Heart right ventricle (tissue), 16 donors: ENCODE measurements around the gene SLIT3. TPM values are rescaled to one million over a fixed set of nuclear protein-coding genes. Genes with fewer than 3 reads are reported as not detected.

Experiments
- ATAC-seq, 8 donors: fragments of 200-7000 bp; cut with Tn5 transposase; one replicate each; pipeline ENCODE4 v1.9.1; 2020; ENCODE audit warnings: mild to moderate bottlenecking in 8 of 8, moderate library complexity in 8 of 8, moderate number of reproducible peaks in 1 of 8
- DNase-seq, 2 donors: peaks; one replicate each; pipeline ENCODE4 v3.0.0-alpha.2; 2020
- H3K27ac ChIP-seq, 10 donors: fragments of 200-600 bp; sonication (generic) in 2 of 10; one replicate each; pipeline versions ENCODE4 v1.5.0 to v1.8.0; 2020 to 2022; ENCODE audit warnings: mild to moderate bottlenecking in 3 of 10
- H3K27me3 ChIP-seq, 7 donors: fragments of 200-600 bp; one replicate each; pipeline ENCODE4 v1.8.0; 2021 to 2022; ENCODE audit warnings: mild to moderate bottlenecking in 2 of 7
- H3K36me3 ChIP-seq, 9 donors: fragments of 200-600 bp; sonication (generic) in 1 of 9; one replicate each; pipeline versions ENCODE4 v1.5.0 to v1.8.0; 2020 to 2022; ENCODE audit warnings: mild to moderate bottlenecking in 2 of 9
- H3K4me1 ChIP-seq, 9 donors: fragments of 200-600 bp; sonication (generic) in 1 of 9; one replicate each; pipeline versions ENCODE4 v1.5.0 to v1.8.0; 2020 to 2022; ENCODE audit warnings: mild to moderate bottlenecking in 4 of 9
- H3K4me3 ChIP-seq, 10 donors: fragments of 200-600 bp; sonication (generic) in 2 of 10; one replicate each; pipeline versions ENCODE4 v1.5.0 to v1.8.0; 2020 to 2022; ENCODE audit warnings: mild to moderate bottlenecking in 7 of 10, moderate library complexity in 2 of 10
- H3K9me3 ChIP-seq, 11 donors: fragments of 200-600 bp in 10 of 11; sonication (generic) in 2 of 11; one replicate each; pipeline versions ENCODE4 v1.5.0 to v1.8.0; 2013 to 2022; ENCODE audit warnings: mild to moderate bottlenecking in 2 of 11, control low read depth in 1 of 11, moderate library complexity in 1 of 11
- WGBS, 2 donors: extraction: QIAGEN DNeasy Blood & Tissue Kit; methylation state at CpG; one replicate each; pipeline ENCODE4 v1.1.7; 2013; ENCODE audit warnings: inconsistent platforms in 1 of 2; 5-methylcytosine and 5-hydroxymethylcytosine counted together
- intact Hi-C, 10 donors: fragments of 100-400 bp; cut with DNase I; formaldehyde crosslinking; loops; one replicate each; pipeline versions ENCODE4 v1.11.1 to v1.14.2; 2022
- polyA plus RNA-seq, 2 donors: library from polyadenylated mRNA; stranded (reverse); fragments of 200-250 nt; gene quantifications; one replicate each; pipeline ENCODE4 v1.2.3, GENCODE V29; 2013
- total RNA-seq, 10 donors: library from RNA; stranded (reverse); fragmentation: NEBNext Ultra II Directional in 3 of 10; extraction: Animal tissue kit (Norgen Biotek cat#: 25700) in 3 of 10; gene quantifications; one replicate each; pipeline versions ENCODE4 v1.2.1 to v1.2.4, GENCODE V29; 2021 to 2023
- TF ChIP-seq, protein P1 (sequence below), 9 donors: fragments of 200-600 bp; sonication (generic) in 2 of 9; IDR thresholded peaks; one replicate each; pipeline versions ENCODE4 v1.5.0 to v1.8.0; 2021 to 2022; ENCODE audit warnings: antibody characterized with exemption in 9 of 9, mild to moderate bottlenecking in 5 of 9, moderate library complexity in 1 of 9
- donor health status: Arrhythmogenic right ventricular cardiomyopathy.
- donor health status: ischemic (EF 13 %, LVEDD 7.1; RV severe dilation, severe dysfunction).
- donor health status: healthy with polysubstance abuse.
- donor health status: DM: no; HTN: yes; CAD: no.
- donor health status: DM: no; HTN: no; CAD: no.
- donor health status: ischemic (EF 25% LVEDD 6.9; RV normal size, moderate dysfunction).
- donor health status: ischemic (EF 25% LVEDD 5.7; RV mildly dilated, moderate dysfunction).
- donor health status: healthy.
- donor health status: DM: yes; HTN: yes; CAD: no.
- donor health status: Ischemic cardiomyopathy.
- donor health status: ischemic (EF 35%, LVEDD 5.7; RV mildly dilated, moderate dysfunction).
- donor health status: nonischemic (EF 11% LVEDD 7.7; RV severe dilation, severe dysfunction).
- donor health status: DM: yes; HTN: yes; CAD: no.
- donor health status: PGD.
- donor health status: ischemic (EF 29% LVEDD 5.4; RV normal size, mild dysfunction).
- donor health status: nonischemic (EF 23%, LVEDD 6.1; RV moderate dilation, normal function).

Gene SLIT3
- total and polyA plus RNA-seq, 12 donors: 2.0 to 29.2 (median 12.1) TPM

- Histone ChIP-seq H3K9me3 (no peaks in the 10 kb centered on the region), H3K36me3 (no peaks in the 10 kb centered on the region), H3K27me3 (no peaks in the 10 kb centered on the region), H3K4me3 (no peak overlapping the region), H3K4me1 (no peaks in the 10 kb centered on the region), H3K27ac (no peak overlapping the region)
- no peak for DNase-seq
- intact Hi-C loops: no loop called here
- no peak for ATAC-seq
- 93 to 96% methylated on average over 1 of the region's 1 CpG for WGBS, 2 donors
- TF ChIP-seq, protein P1, sequence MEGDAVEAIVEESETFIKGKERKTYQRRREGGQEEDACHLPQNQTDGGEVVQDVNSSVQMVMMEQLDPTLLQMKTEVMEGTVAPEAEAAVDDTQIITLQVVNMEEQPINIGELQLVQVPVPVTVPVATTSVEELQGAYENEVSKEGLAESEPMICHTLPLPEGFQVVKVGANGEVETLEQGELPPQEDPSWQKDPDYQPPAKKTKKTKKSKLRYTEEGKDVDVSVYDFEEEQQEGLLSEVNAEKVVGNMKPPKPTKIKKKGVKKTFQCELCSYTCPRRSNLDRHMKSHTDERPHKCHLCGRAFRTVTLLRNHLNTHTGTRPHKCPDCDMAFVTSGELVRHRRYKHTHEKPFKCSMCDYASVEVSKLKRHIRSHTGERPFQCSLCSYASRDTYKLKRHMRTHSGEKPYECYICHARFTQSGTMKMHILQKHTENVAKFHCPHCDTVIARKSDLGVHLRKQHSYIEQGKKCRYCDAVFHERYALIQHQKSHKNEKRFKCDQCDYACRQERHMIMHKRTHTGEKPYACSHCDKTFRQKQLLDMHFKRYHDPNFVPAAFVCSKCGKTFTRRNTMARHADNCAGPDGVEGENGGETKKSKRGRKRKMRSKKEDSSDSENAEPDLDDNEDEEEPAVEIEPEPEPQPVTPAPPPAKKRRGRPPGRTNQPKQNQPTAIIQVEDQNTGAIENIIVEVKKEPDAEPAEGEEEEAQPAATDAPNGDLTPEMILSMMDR (IDR thresholded peaks at IDR 0.05): no peak
Observed at GRCh38 chr5:168668078-168668477, 632.9 kb downstream of the SLIT3 start.

DNA sequence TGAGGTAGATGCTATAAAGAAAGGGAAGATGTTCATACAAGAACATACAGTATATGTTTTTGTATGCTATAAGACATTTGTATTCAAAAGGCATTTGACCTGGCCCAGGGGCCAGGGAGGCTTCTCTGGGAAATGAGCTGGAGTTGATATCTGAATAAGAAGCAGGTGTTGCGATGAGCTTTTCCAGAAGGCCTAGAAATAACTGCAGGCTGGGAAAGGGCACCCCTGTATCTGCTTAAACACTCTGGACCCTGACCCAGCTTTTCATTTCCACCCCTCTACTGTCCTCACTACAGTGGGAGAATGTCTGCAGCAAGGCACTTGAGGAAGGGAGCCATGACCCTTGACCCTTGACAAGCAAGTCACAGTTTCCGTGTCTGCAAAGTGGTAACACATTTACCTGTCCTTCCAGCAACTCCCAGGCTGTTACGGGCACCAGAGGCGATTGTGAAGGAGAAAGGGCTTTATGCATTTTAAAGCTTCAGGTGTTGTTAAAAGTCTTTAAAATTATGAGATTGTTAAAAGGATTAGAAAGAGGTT lies 633.6 kb downstream of the SLIT3 start:
- no peak overlapping the region for H3K27ac ChIP-seq
- WGBS, 2 donors: 81 to 86% methylated on average over 4 of the region's 4 CpGs
- TF ChIP-seq, protein P1 (IDR thresholded peaks at IDR 0.05): no peak
- no peak for ATAC-seq
- no peaks in the 10 kb centered on the region for H3K4me1 ChIP-seq
- H3K9me3 ChIP-seq: no peaks in the 10 kb centered on the region
- H3K36me3 ChIP-seq: no peaks in the 10 kb centered on the region
- intact Hi-C loops: no loop called here
- no peak overlapping the region for H3K4me3 ChIP-seq
- H3K27me3 ChIP-seq: no peaks in the 10 kb centered on the region
- DNase-seq: no peak

DNA sequence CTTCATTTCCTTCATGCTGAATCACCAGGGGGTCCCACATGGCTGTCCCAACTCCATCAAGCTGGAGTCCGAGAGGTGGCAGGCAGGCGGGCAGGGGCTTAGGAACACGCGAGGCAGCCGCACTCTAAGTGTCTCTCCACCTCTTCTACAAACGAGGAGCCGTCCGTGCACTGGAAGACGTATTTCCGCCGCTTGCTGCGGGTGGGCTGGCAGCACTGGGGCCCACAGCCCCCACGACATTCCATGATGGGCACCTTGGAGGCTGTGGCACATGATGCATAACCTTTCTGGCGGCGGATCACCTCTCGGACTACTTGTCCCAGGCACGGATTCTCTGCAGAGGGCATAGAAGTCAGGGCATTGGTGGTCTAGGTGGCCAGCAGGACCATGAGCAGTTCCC lies 634.6 kb downstream of the SLIT3 start:
- ATAC-seq (no peak), DNase-seq (no peak)
- Histone ChIP-seq H3K27ac (no peak overlapping the region), H3K9me3 (no peaks in the 10 kb centered on the region), H3K36me3 (no peaks in the 10 kb centered on the region), H3K4me1 (no peaks in the 10 kb centered on the region), H3K4me3 (no peak overlapping the region), H3K27me3 (peaks cover 0 to 1% (median 0%) of the 10 kb centered on the region in 7 donors)
- 93 to 94% methylated on average over 17 of the region's 17 CpGs for WGBS, 2 donors
- TF ChIP-seq, protein P1 (IDR thresholded peaks at IDR 0.05): no peak
- intact Hi-C loops: no loop called here

DNA sequence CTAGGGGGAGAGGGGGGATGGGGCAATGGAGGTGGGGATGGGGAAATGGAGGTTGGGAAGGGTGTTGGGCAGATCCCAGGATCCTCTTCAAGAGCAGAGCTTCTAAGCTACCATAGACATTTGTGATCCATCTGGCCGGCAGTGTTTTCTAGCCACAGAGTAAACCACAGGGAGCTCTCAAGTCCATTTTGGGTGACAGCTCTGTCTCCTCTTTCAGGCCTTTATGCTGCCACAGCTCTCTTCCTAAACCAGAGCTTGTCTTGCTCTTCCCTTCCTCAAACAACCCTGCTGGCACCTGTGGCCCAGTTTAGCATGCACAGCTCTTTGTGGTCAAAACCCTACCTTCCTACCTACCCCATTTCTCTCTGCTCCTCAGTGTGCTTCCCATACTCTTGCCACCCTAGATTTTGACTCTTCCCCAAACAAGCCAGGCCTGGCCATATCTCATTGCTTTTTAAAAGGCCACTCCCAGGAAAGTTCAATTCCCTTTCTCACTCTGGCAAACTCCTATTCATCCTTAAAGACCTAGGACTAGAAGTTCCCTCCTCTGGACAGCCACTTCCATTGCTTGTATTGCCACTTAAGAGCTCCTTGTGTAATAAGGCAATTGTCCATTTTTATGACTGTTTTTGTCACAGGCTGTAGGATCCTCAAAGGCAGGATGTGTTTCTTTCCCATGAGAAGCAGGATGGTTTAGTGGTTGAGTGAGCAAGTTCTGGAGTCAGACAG lies 637.5 kb downstream of the SLIT3 start:
- Histone ChIP-seq H3K36me3 (no peaks in the 10 kb centered on the region), H3K27me3 (peaks cover 0 to 5% (median 0%) of the 10 kb centered on the region in 7 donors), H3K27ac (no peak overlapping the region), H3K9me3 (no peaks in the 10 kb centered on the region), H3K4me3 (no peak overlapping the region), H3K4me1 (peaks cover 0 to 5% (median 0%) of the 10 kb centered on the region in 9 donors)
- intact Hi-C loops: no loop called here
- TF ChIP-seq, protein P1 (IDR thresholded peaks at IDR 0.05): no peak
- 74 to 86% methylated on average over 1 of the region's 1 CpG for WGBS, 2 donors
- no peak for ATAC-seq
- DNase-seq: no peak
